Glutamatergic neuron (in vitro differentiated cells): ENCODE measurements around the gene IFNB1. TPM values are rescaled to one million over a fixed set of nuclear protein-coding genes. Genes with fewer than 3 reads are reported as not detected.

Experiments
- DNase-seq: peaks from one replicate; pipeline ENCODE4 v3.0.0; 2022
- H3K27ac Mint-ChIP-seq: one replicate; pipeline ENCODE4 v1.8.0; 2020; ENCODE audit warnings: mild to moderate bottlenecking, mixed read lengths, inconsistent platforms; ENCODE audit not compliant: unreplicated experiment
- H3K27me3 Mint-ChIP-seq: one replicate; pipeline ENCODE4 v1.8.0; 2020; ENCODE audit warnings: mild to moderate bottlenecking, moderate library complexity, mixed read lengths, inconsistent platforms; ENCODE audit not compliant: unreplicated experiment
- H3K36me3 Mint-ChIP-seq: one replicate; pipeline ENCODE4 v1.8.0; 2020; ENCODE audit warnings: mild to moderate bottlenecking, mixed read lengths, inconsistent platforms; ENCODE audit not compliant: unreplicated experiment
- H3K4me1 Mint-ChIP-seq: one replicate; pipeline ENCODE4 v1.8.0; 2020; ENCODE audit warnings: mild to moderate bottlenecking, low read depth, mixed read lengths, inconsistent platforms; ENCODE audit not compliant: unreplicated experiment
- H3K4me3 Mint-ChIP-seq: one replicate; pipeline ENCODE4 v1.8.0; 2020; ENCODE audit warnings: mild to moderate bottlenecking, mixed read lengths, inconsistent platforms; ENCODE audit not compliant: unreplicated experiment
- H3K9me3 Mint-ChIP-seq: one replicate; pipeline ENCODE4 v1.8.0; 2020; ENCODE audit warnings: mild to moderate bottlenecking, moderate library complexity, mixed read lengths, inconsistent platforms; ENCODE audit not compliant: unreplicated experiment
- total RNA-seq: library from RNA; stranded (reverse); fragmentation: NEBNext Ultra II Directional; extraction: Animal tissue kit (Norgen Biotek cat#: 25700); gene quantifications from one replicate; pipeline ENCODE4 v1.2.1, GENCODE V29; 2021; ENCODE audit not compliant: unreplicated experiment
- TF ChIP-seq, protein P1 (sequence below): fragments of 200-600 bp; sonication (generic); IDR thresholded peaks from one replicate; pipeline ENCODE4 v1.5.0; 2021; ENCODE audit not compliant: partially characterized antibody, unreplicated experiment

The IFNB1 gene
- total RNA-seq, 1 donor from 2014 or later, result not detected

DNA sequence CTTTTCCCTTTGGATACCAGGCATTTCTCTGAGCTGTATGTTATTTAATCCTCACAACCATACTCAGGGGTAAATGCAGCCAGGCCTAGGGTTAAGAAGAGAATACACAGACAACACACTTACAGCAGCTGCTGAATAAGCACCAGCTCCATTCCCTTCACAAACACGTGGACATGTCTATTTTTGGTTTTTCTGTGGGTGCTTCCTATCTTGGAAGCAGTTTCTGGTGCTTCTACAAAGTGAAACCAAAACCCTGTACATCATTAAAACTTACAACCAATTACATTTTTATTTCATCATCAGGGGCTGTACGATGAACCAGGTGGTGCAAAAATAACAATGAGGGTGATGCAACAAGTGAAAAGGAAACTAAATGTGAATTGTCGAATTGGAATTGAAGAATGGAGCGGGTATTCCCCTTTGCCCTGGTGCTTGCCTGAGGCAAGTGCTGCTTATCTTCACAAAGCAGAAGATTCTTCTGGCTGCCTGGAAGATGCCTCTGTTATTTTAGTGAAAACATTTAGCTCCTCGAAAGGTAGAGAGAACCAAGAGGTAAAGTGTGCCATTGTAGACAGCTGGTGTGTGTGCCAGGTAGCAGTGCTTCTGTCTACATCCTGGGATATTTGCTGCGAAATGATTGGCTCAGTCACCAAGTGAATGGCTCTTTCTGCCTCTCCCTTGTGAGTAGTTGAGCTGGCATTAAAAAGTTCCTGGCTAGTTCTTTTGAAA lies 18.6 kb upstream of the IFNB1 start:
- Mint-ChIP-seq H3K36me3 (no peaks in the 10 kb centered on the region), H3K9me3 (no peaks in the 10 kb centered on the region), H3K27me3 (no peaks in the 10 kb centered on the region), H3K27ac (no peak overlapping the region), H3K4me1 (no peaks in the 10 kb centered on the region), H3K4me3 (no peak overlapping the region)
- TF ChIP-seq, protein P1, sequence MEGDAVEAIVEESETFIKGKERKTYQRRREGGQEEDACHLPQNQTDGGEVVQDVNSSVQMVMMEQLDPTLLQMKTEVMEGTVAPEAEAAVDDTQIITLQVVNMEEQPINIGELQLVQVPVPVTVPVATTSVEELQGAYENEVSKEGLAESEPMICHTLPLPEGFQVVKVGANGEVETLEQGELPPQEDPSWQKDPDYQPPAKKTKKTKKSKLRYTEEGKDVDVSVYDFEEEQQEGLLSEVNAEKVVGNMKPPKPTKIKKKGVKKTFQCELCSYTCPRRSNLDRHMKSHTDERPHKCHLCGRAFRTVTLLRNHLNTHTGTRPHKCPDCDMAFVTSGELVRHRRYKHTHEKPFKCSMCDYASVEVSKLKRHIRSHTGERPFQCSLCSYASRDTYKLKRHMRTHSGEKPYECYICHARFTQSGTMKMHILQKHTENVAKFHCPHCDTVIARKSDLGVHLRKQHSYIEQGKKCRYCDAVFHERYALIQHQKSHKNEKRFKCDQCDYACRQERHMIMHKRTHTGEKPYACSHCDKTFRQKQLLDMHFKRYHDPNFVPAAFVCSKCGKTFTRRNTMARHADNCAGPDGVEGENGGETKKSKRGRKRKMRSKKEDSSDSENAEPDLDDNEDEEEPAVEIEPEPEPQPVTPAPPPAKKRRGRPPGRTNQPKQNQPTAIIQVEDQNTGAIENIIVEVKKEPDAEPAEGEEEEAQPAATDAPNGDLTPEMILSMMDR, result no peak
- no peak for DNase-seq

DNA sequence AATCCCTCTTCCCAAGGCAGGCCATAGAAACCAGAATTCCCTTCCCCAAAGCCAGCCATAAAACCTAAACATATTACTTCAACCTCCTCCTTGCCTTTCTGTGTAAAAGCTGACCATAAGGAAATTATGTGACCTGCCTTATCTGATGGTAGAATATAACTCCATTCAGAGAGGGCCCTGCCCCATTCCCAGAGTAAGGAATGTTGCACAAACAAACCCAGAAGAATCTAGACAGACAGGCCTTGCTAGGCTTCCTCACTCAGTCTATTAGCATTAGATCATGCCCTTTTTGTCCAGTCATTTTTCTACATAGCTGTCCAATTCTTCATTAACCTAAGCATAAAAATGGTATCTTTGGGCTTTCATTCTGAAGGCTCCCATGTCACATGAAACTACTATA lies 17.8 kb upstream of the IFNB1 start:
- Mint-ChIP-seq H3K36me3 (no peaks in the 10 kb centered on the region), H3K27me3 (no peaks in the 10 kb centered on the region), H3K4me3 (no peak overlapping the region), H3K9me3 (no peaks in the 10 kb centered on the region), H3K27ac (no peak overlapping the region), H3K4me1 (no peaks in the 10 kb centered on the region)
- TF ChIP-seq, protein P1, result no peak
- no peak for DNase-seq

DNA sequence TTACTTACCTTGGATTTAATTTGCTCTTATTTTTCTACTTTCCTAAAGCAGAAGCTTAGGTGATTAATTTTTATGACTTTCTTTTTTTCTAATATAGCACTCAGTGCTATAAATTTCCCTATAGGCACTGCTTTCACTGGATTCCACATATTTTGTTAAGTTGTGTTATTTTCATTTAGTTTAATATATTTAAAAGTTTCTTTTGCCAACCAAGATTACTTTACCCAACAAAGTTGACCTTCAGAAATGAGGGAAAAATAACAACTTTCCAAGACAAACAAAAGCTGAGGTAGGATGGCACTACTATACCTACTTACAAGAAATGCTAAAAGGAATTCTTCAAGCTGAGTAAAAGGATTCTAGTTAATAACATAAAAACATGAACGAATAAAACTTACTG lies 8.8 kb upstream of the IFNB1 start:
- H3K9me3 Mint-ChIP-seq, result no peaks in the 10 kb centered on the region
- H3K4me3 Mint-ChIP-seq, result no peak overlapping the region
- H3K4me1 Mint-ChIP-seq, result no peaks in the 10 kb centered on the region
- TF ChIP-seq, protein P1, result no peak
- no peak for DNase-seq
- no peak overlapping the region for H3K27ac Mint-ChIP-seq
- no peaks in the 10 kb centered on the region for H3K36me3 Mint-ChIP-seq
- no peaks in the 10 kb centered on the region for H3K27me3 Mint-ChIP-seq

DNA sequence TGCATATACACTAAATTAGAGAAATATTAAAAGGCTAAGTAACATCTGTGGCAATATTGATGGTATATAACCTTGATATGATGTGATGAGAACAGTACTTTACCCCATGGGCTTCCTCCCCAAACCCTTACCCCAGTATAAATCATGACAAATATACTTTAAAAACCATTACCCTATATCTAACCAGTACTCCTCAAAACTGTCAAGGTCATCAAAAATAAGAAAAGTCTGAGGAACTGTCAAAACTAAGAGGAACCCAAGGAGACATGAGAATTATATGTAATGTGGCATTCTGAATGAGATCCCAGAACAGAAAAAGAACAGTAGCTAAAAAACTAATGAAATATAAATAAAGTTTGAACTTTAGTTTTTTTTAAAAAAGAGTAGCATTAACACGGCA lies 7.3 kb upstream of the IFNB1 start:
- Mint-ChIP-seq H3K27ac (no peak overlapping the region), H3K4me1 (no peaks in the 10 kb centered on the region), H3K36me3 (no peaks in the 10 kb centered on the region), H3K27me3 (no peaks in the 10 kb centered on the region), H3K9me3 (no peaks in the 10 kb centered on the region), H3K4me3 (no peak overlapping the region)
- no peak for DNase-seq
- TF ChIP-seq, protein P1, result no peak

DNA sequence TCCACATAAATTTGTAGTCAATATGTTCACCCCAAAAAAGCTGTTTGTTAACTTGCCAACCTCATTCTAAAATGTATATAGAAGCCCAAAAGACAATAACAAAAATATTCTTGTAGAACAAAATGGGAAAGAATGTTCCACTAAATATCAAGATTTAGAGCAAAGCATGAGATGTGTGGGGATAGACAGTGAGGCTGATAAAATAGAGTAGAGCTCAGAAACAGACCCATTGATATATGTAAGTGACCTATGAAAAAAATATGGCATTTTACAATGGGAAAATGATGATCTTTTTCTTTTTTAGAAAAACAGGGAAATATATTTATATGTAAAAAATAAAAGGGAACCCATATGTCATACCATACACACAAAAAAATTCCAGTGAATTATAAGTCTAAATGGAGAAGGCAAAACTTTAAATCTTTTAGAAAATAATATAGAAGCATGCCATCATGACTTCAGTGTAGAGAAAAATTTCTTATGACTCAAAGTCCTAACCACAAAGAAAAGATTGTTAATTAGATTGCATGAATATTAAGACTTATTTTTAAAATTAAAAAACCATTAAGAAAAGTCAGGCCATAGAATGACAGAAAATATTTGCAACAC lies 6.6 kb upstream of the IFNB1 start:
- DNase-seq, result no peak
- Mint-ChIP-seq H3K9me3 (no peaks in the 10 kb centered on the region), H3K36me3 (no peaks in the 10 kb centered on the region), H3K4me1 (no peaks in the 10 kb centered on the region), H3K27me3 (no peaks in the 10 kb centered on the region), H3K27ac (no peak overlapping the region), H3K4me3 (no peak overlapping the region)
- TF ChIP-seq, protein P1, result no peak
